Upper lobe of left lung (tissue), 6 donors: ENCODE data around the gene AAMP. TPM values are rescaled to one million over a fixed set of nuclear protein-coding genes. Genes with fewer than 3 reads are reported as not detected.

ENCODE experiments used
- ATAC-seq, 2 donors: fragments of 200-7000 bp; cut with Tn5 transposase; one replicate each; pipeline ENCODE4 v1.9.1; 2022; ENCODE audit warnings: mild to moderate bottlenecking in 2 of 2, moderate library complexity in 2 of 2; ENCODE audit not compliant: low FRiP score in 2 of 2
- DNase-seq, 2 donors: peaks; one replicate each; pipeline ENCODE4 v3.0.0-alpha.2; 2019 to 2020
- H3K27ac ChIP-seq, 4 donors: fragments of 200-600 bp; sonication (generic); one replicate each; pipeline ENCODE4 v1.5.1; 2016 to 2019
- H3K27me3 ChIP-seq, 4 donors: fragments of 200-600 bp; sonication (generic); one replicate each; pipeline ENCODE4 v1.5.1; 2017 to 2019
- H3K36me3 ChIP-seq, 4 donors: fragments of 200-600 bp; sonication (generic); one replicate each; pipeline ENCODE4 v1.5.1; 2016 to 2019
- H3K4me1 ChIP-seq, 4 donors: fragments of 200-600 bp; sonication (generic); one replicate each; pipeline ENCODE4 v1.5.1; 2018 to 2019
- H3K4me3 ChIP-seq, 4 donors: fragments of 200-600 bp; sonication (generic); one replicate each; pipeline ENCODE4 v1.5.1; 2017 to 2019; ENCODE audit warnings: mild to moderate bottlenecking in 2 of 4, moderate library complexity in 1 of 4
- H3K9me3 ChIP-seq, 4 donors: fragments of 200-600 bp; sonication (generic); one replicate each; pipeline ENCODE4 v1.5.1; 2018 to 2019
- CTCF ChIP-seq, 6 experiments: fragments of 450-650 bp in 4 of 6; fragments of 200-600 bp in 2 of 6; sonication (generic) in 2 of 6; IDR thresholded peaks; one replicate each; pipeline ENCODE4 v1.5.1; 2016 to 2019; ENCODE audit warnings: antibody characterized with exemption in 6 of 6
- EP300 ChIP-seq, 4 donors: sonication (generic); formaldehyde crosslinking; IDR thresholded peaks; one replicate each; pipeline ENCODE4 v1.5.1; 2017; ENCODE audit warnings: antibody characterized with exemption in 4 of 4, control low read depth in 2 of 4
- POLR2A ChIP-seq, 4 donors: fragments of 450-650 bp; IDR thresholded peaks; one replicate each; pipeline ENCODE4 v1.5.1; 2016 to 2017; ENCODE audit warnings: antibody characterized with exemption in 4 of 4, mild to moderate bottlenecking in 2 of 4
- POLR2AphosphoS5 ChIP-seq, 2 donors: sonication (generic); formaldehyde crosslinking; IDR thresholded peaks; one replicate each; pipeline ENCODE4 v1.5.1; 2017; ENCODE audit warnings: antibody characterized with exemption in 2 of 2
- WGBS, 2 donors: methylation state at CpG; one replicate each; pipeline ENCODE4 v1.1.5; 2017 to 2018; 5-methylcytosine and 5-hydroxymethylcytosine counted together
- total RNA-seq, 6 donors: library from RNA; depleted of rRNA in 4 of 6; stranded (reverse); fragments of >200 nt in 4 of 6; gene quantifications; one replicate each; pipeline versions ENCODE4 v1.1.0 to v1.2.1, GENCODE V29; 2016 to 2021
- donor health status: DM: no; HTN: no; CAD: no; lungs with moderate emphysema.
- donor health status: DM: no; HTN: yes; CAD: no; lungs with severe emphysema.

The AAMP gene
- total RNA-seq, 6 donors from 2014 or later, result 67.1 to 168 (median 118) TPM

GRCh38 chr2:218284106-218284811 is 14.3 kb upstream of the AAMP start:
- Histone ChIP-seq H3K36me3 (peaks cover 20 to 51% (median 34%) of the 10 kb centered on the region in 4 donors), H3K4me1 (peaks cover 71 to 83% (median 80%) of the 10 kb centered on the region in 4 donors)
- ATAC-seq, result peak in 1 of 2 donors; percentile 48

GRCh38 chr2:218282173-218282991 is 12.4 kb upstream of the AAMP start:
- no peak overlapping the region for H3K4me3 ChIP-seq
- H3K4me1 ChIP-seq, result peaks cover 52 to 64% (median 62%) of the 10 kb centered on the region in 4 donors
- ATAC-seq (peak in 1 of 2 donors; percentile 51), DNase-seq (peak in 1 of 2 donors; percentile 86)
- no peaks in the 10 kb centered on the region for H3K27me3 ChIP-seq
- no peaks in the 10 kb centered on the region for H3K9me3 ChIP-seq
- peak in 1 of 4 donors; percentile 34 for TF ChIP-seq EP300 (IDR thresholded peaks at IDR 0.05)
- peak; percentile 22 to 59 for TF ChIP-seq POLR2AphosphoS5 (IDR thresholded peaks at IDR 0.05)
- TF ChIP-seq CTCF (IDR thresholded peaks at IDR 0.05), result no peak
- WGBS, 2 donors, result 47 to 52% methylated on average over 10 to 17 of the region's 17 CpGs
- peaks cover 25 to 70% (median 52%) of the 10 kb centered on the region in 4 donors for H3K36me3 ChIP-seq
- peak overlapping the region; percentile 79 to 99 (median 90) for H3K27ac ChIP-seq

More at GRCh38 chr2:218284106-218284811, 14.3 kb upstream of the AAMP start:
- DNase-seq, result peak in 1 of 2 donors; percentile 69
- Histone ChIP-seq H3K27me3 (no peaks in the 10 kb centered on the region), H3K4me3 (peak overlapping the region in 1 of 4 donors; percentile 18), H3K9me3 (no peaks in the 10 kb centered on the region), H3K27ac (peak overlapping the region; percentile 79 to 100 (median 99))
- WGBS, 2 donors, result 58 to 68% methylated on average over 13 to 16 of the region's 16 CpGs
- TF ChIP-seq POLR2A (IDR thresholded peaks at IDR 0.05), result no peak
- no peak for TF ChIP-seq CTCF (IDR thresholded peaks at IDR 0.05)
- TF ChIP-seq POLR2AphosphoS5 (IDR thresholded peaks at IDR 0.05), result no peak
- no peak for TF ChIP-seq EP300 (IDR thresholded peaks at IDR 0.05)

- H3K27me3 ChIP-seq, result no peaks in the 10 kb centered on the region
- TF ChIP-seq POLR2A (IDR thresholded peaks at IDR 0.05), result no peak
- TF ChIP-seq EP300 (IDR thresholded peaks at IDR 0.05), result no peak
- no peak for TF ChIP-seq POLR2AphosphoS5 (IDR thresholded peaks at IDR 0.05)
- no peak for TF ChIP-seq CTCF (IDR thresholded peaks at IDR 0.05)
- 35 to 47% methylated on average over 3 of the region's 3 CpGs for WGBS, 2 donors
- peaks cover 51 to 59% (median 53%) of the 10 kb centered on the region in 4 donors for H3K4me1 ChIP-seq
- H3K27ac ChIP-seq, result peak overlapping the region; percentile 79 to 99 (median 90)
- ATAC-seq (no peak), DNase-seq (peak in 1 of 2 donors; percentile 78)
- H3K36me3 ChIP-seq, result peaks cover 34 to 79% (median 62%) of the 10 kb centered on the region in 4 donors
- H3K9me3 ChIP-seq, result no peaks in the 10 kb centered on the region
- no peak overlapping the region for H3K4me3 ChIP-seq
These were observed 11.5 kb upstream of the AAMP start for GRCh38 chr2:218281449-218281848.

DNA sequence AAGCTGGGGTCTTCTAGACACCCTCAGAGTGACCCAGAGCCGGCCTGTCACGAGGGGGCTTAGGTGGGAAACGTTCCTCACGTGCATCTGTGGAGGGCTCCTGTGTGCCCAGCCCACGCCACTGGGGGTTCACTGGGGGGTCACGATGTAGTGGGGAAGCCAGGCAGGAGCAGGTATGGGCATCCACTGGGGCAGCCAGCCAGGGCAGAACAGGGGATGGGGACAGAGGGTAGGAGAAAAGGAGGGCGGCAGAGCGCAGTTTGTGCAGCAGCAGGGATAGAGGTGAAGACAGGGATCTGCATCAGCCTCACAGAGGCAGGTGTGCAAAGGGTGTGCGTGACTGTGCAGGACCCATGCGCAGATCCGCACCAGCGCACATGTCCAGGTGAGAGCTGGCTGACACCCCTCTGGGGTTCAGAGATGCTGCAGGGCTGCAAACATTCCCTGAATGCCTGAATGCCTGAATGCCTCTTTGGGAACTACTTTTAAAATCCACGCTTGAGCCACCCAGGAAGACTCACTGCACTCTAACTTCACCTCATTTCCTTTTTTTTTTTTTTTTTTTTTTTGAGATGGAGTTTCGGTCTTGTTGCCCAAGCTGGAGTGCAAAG is 10.4 kb upstream of the AAMP start:
- Histone ChIP-seq H3K27ac (peak overlapping the region in 2 of 4 donors; percentile 18 to 21), H3K36me3 (peaks cover 43 to 89% (median 73%) of the 10 kb centered on the region in 4 donors), H3K9me3 (no peaks in the 10 kb centered on the region), H3K27me3 (no peaks in the 10 kb centered on the region), H3K4me3 (no peak overlapping the region), H3K4me1 (peaks cover 41 to 49% (median 44%) of the 10 kb centered on the region in 4 donors)
- DNase-seq (no peak), ATAC-seq (no peak)
- no peak for TF ChIP-seq POLR2AphosphoS5 (IDR thresholded peaks at IDR 0.05)
- no peak for TF ChIP-seq POLR2A (IDR thresholded peaks at IDR 0.05)
- TF ChIP-seq EP300 (IDR thresholded peaks at IDR 0.05), result no peak
- TF ChIP-seq CTCF (IDR thresholded peaks at IDR 0.05), result no peak
- 94 to 95% methylated on average over 14 of the region's 14 CpGs for WGBS, 2 donors
